Astrocyte (in vitro differentiated cells and primary cell): Measurements from ENCODE around the gene GJA4.
"Not testable (repeated sequence)": the region's sequence is repeated elsewhere in the genome, so short reads cannot be mapped to it uniquely, and the experiment has no call there.

Source experiments
- CTCF ChIP-seq: IDR thresholded peaks from 2 replicates; pipeline ENCODE4 v1.5.1; 2011; ENCODE audit warnings: low read depth, mild to moderate bottlenecking, inconsistent platforms, low read length, moderate library complexity; ENCODE audit not compliant: insufficient read depth
- EZH2 ChIP-seq: IDR thresholded peaks from 2 replicates; pipeline ENCODE4 v1.6.1; 2012; ENCODE audit warnings: mild to moderate bottlenecking, low read length, inconsistent platforms; ENCODE audit not compliant: insufficient read depth

GRCh38 chr1:34773114-34773513, 19.7 kb upstream of the GJA4 start:
- TF ChIP-seq CTCF, EZH2: not testable (repeated sequence)
